IMR-90 (cell line): ENCODE results near the gene CDK18. TPM values are rescaled to one million over a fixed set of nuclear protein-coding genes. Genes with fewer than 3 reads are reported as not detected.
"Not testable (repeated sequence)": the region's sequence is repeated elsewhere in the genome, so short reads cannot be mapped to it uniquely, and the experiment has no call there.

Experiments
- ATAC-seq: fragments of 200-7000 bp; cut with Tn5 transposase; 2 replicates; pipeline ENCODE4 v1.9.1; 2020; ENCODE audit warnings: low read depth, mild to moderate bottlenecking, moderate library complexity
- BruUV-seq: library from RNA; stranded (reverse); fragments of 400-500 nt; replicated peaks from 2 replicates; lab custom pipeline; 2021; lab: Mats Ljungman, UMichigan
- CTCF ChIA-PET: fragments of 300-600 bp; formaldehyde crosslinking; extraction: SDS; loops from one replicate; lab custom pipeline; 2021; ENCODE audit warnings: antibody characterized with exemption; lab: Yijun Ruan, JAX
- POLR2A ChIA-PET: fragments of 300-600 bp; sonication (Branson Sonifier 250); formaldehyde crosslinking; loops from one replicate; lab custom pipeline; 2022; ENCODE audit warnings: antibody characterized with exemption; ENCODE audit not compliant: unreplicated experiment; lab: Charles Lee
- DNase-seq: peaks from one replicate; pipeline ENCODE4 v3.0.0; 2013
- H2AFZ ChIP-seq: replicated peaks from 2 replicates; pipeline ENCODE3; 2013; ENCODE audit warnings: low read length, mild to moderate bottlenecking; ENCODE audit not compliant: poor library complexity
- H2AK5ac ChIP-seq: 2 replicates; pipeline ENCODE4 v1.6.1; 2013; ENCODE audit warnings: low read depth, low read length, inconsistent platforms
- H2AK9ac ChIP-seq: replicated peaks from 2 replicates; pipeline ENCODE3; 2013; ENCODE audit warnings: mild to moderate bottlenecking, low read depth, low read length, moderate library complexity; ENCODE audit not compliant: poor library complexity
- H2BK120ac ChIP-seq: 2 replicates; pipeline ENCODE4 v1.6.1; 2013; ENCODE audit warnings: low read depth, low read length, inconsistent platforms
- H2BK15ac ChIP-seq: 3 replicates; pipeline ENCODE4 v1.6.1; 2013; ENCODE audit warnings: low read depth, low read length, inconsistent platforms
- H2BK20ac ChIP-seq: 2 replicates; pipeline ENCODE4 v1.6.1; 2013; ENCODE audit warnings: low read depth, mild to moderate bottlenecking, inconsistent platforms, low read length, moderate library complexity
- H2BK5ac ChIP-seq: 2 replicates; pipeline ENCODE4 v1.6.1; 2013; ENCODE audit warnings: mild to moderate bottlenecking, low read depth, low read length, inconsistent platforms; ENCODE audit not compliant: poor library complexity, severe bottlenecking
- H3K14ac ChIP-seq: replicated peaks from 2 replicates; pipeline ENCODE4 v1.6.1; 2013; ENCODE audit warnings: low read depth, low read length, inconsistent platforms
- H3K18ac ChIP-seq: 2 replicates; pipeline ENCODE4 v1.6.1; 2013; ENCODE audit warnings: low read depth, low read length, control low read depth
- H3K23ac ChIP-seq: 2 replicates; pipeline ENCODE4 v1.6.1; 2013; ENCODE audit warnings: low read depth, low read length, inconsistent platforms
- H3K27ac ChIP-seq: 2 replicates; pipeline ENCODE4 v1.5.1; 2013; ENCODE audit warnings: mild to moderate bottlenecking, control low read depth, low read length; ENCODE audit not compliant: insufficient read depth
- H3K27me3 ChIP-seq: 2 replicates; pipeline ENCODE4 v1.6.1; 2013; ENCODE audit warnings: low read length; ENCODE audit not compliant: control insufficient read depth, insufficient read depth
- H3K36me3 ChIP-seq: 2 replicates; pipeline ENCODE4 v1.6.1; 2013; ENCODE audit warnings: low read length, mixed read lengths; ENCODE audit not compliant: control insufficient read depth, insufficient read depth
- H3K4ac ChIP-seq: 2 replicates; pipeline ENCODE4 v1.6.1; 2013; ENCODE audit warnings: low read depth, low read length, inconsistent platforms
- H3K4me1 ChIP-seq: 2 replicates; pipeline ENCODE4 v1.6.1; 2013; ENCODE audit warnings: low read length, mixed read lengths; ENCODE audit not compliant: control insufficient read depth, insufficient read depth
- H3K4me2 ChIP-seq: 2 replicates; pipeline ENCODE4 v1.6.1; 2013; ENCODE audit warnings: low read depth, mild to moderate bottlenecking, control low read depth, low read length, moderate library complexity
- H3K4me3 ChIP-seq: 2 replicates; pipeline ENCODE4 v1.5.1; 2013; ENCODE audit warnings: low read depth, mild to moderate bottlenecking, control low read depth, low read length, moderate library complexity; ENCODE audit not compliant: insufficient read depth
- H3K56ac ChIP-seq: 2 replicates; pipeline ENCODE4 v1.6.1; 2013; ENCODE audit warnings: low read length, inconsistent platforms; ENCODE audit not compliant: insufficient read depth; ENCODE audit errors: extremely low read depth
- H3K79me1 ChIP-seq, 2 experiments: 2 replicates each; pipeline ENCODE4 v1.6.1; 2013; ENCODE audit warnings: low read length in 2 of 2, inconsistent platforms in 1 of 2, low read depth in 1 of 2
- H3K9ac ChIP-seq: 2 replicates; pipeline ENCODE4 v1.6.1; 2013; ENCODE audit warnings: low read depth, low read length, control low read depth
- H3K9me1 ChIP-seq: 2 replicates; pipeline ENCODE4 v1.6.1; 2013; ENCODE audit warnings: low read length, inconsistent platforms; ENCODE audit not compliant: insufficient read depth
- H3K9me3 ChIP-seq: 2 replicates; pipeline ENCODE4 v1.6.1; 2013; ENCODE audit warnings: low read length; ENCODE audit not compliant: control insufficient read depth, insufficient read depth
- H4K20me1 ChIP-seq: 2 replicates; pipeline ENCODE4 v1.6.1; 2013; ENCODE audit warnings: low read length, inconsistent platforms; ENCODE audit not compliant: insufficient read depth
- H4K5ac ChIP-seq: 2 replicates; pipeline ENCODE4 v1.6.1; 2013; ENCODE audit warnings: mild to moderate bottlenecking, low read depth, low read length, control low read depth
- H4K8ac ChIP-seq, 2 experiments: 2 replicates each; pipeline ENCODE4 v1.6.1; 2013; ENCODE audit warnings: low read depth in 2 of 2, low read length in 2 of 2, control low read depth in 1 of 2, inconsistent platforms in 1 of 2
- H4K91ac ChIP-seq: 2 replicates; pipeline ENCODE4 v1.6.1; 2013; ENCODE audit warnings: low read depth, low read length, inconsistent platforms; ENCODE audit not compliant: insufficient read depth
- BHLHE40 ChIP-seq: fragments of 150-350 bp; IDR thresholded peaks from 2 replicates; pipeline ENCODE4 v1.6.1; 2016; ENCODE audit warnings: mild to moderate bottlenecking, low read depth, low read length
- ELK1 ChIP-seq: fragments of 150-350 bp; IDR thresholded peaks from 2 replicates; pipeline ENCODE4 v1.6.1; 2016; ENCODE audit warnings: low read depth, mild to moderate bottlenecking, low read length, moderate library complexity, borderline replicate concordance
- USF2 ChIP-seq: fragments of 150-350 bp; IDR thresholded peaks from 2 replicates; pipeline ENCODE4 v1.6.1; 2017; ENCODE audit warnings: mild to moderate bottlenecking, antibody characterized with exemption, low read length, low read depth
- WGBS, 2 experiments: methylation state at CpG; one replicate each; pipeline versions ENCODE4 v1.1.5 to v1.1.7; 2013; ENCODE audit warnings: missing lambda C conversion rate in 2 of 2; ENCODE audit not compliant: insufficient read length in 1 of 2; ENCODE audit errors: extremely low coverage in 2 of 2; 5-methylcytosine and 5-hydroxymethylcytosine counted together
- dilution Hi-C: fragments of 300-500 bp; cut with HindIII; formaldehyde crosslinking; loops from one replicate; pipeline ENCODE4 v1.14.3; 2018; ENCODE audit warnings: low sequenced_read_pairs; ENCODE audit not compliant: unreplicated experiment
- in situ Hi-C: fragments of 300-500 bp; cut with MboI; formaldehyde crosslinking; loops from 3 replicates; pipeline ENCODE4 v1.14.3; 2019; ENCODE audit warnings: low sequenced_read_pairs, inconsistent platforms, mixed read lengths
- intact Hi-C: fragments of 100-400 bp; cut with micrococcal nuclease; formaldehyde crosslinking; loops from 2 replicates; pipeline ENCODE4 v1.10.0; 2022
- polyA plus RNA-seq, 3 experiments: library from polyadenylated mRNA; depleted of rRNA; stranded (reverse); fragments of >200 nt; gene quantifications; 2 replicates each; pipeline ENCODE4 v1.2.3, GENCODE V29; 2012; ENCODE audit warnings: low replicate concordance in 1 of 3
- total RNA-seq: library from RNA; depleted of rRNA; stranded (reverse); fragments of >200 nt; gene quantifications from 2 replicates; pipeline ENCODE4 v1.2.3, GENCODE V29; 2012

Gene CDK18
- total and polyA plus RNA-seq, 2 of the 4 experiments (the other 2 are of a cell fraction): 0.18 to 0.48 TPM

GRCh38 chr1:205477759-205478247 lies 26.7 kb upstream of the CDK18 start:
- WGBS, 2 experiments: 72% methylated on average over 7 of the region's 12 CpGs; no CpG with 5 or more reads in 1 of the 2 experiments
- no peak overlapping the region for H4K91ac ChIP-seq
- H3K4me2 ChIP-seq: no peak overlapping the region
- H2AFZ ChIP-seq: peak overlapping the region; percentile 29
- H4K8ac ChIP-seq: no peak overlapping the region
- no peaks in the 10 kb centered on the region for H3K9me1 ChIP-seq
- H2AK5ac ChIP-seq: no peak overlapping the region
- H2BK5ac ChIP-seq: no peak overlapping the region
- no peak for ATAC-seq
- peaks cover 4% of the 10 kb centered on the region; the same call in 1 of the 2 replicates for H3K9me3 ChIP-seq
- peaks cover 35% of the 10 kb centered on the region for H3K27me3 ChIP-seq
- H3K27ac ChIP-seq: no peak overlapping the region
- no peak overlapping the region for H2AK9ac ChIP-seq
- TF ChIP-seq ELK1: no peak
- TF ChIP-seq BHLHE40: no peak
- TF ChIP-seq USF2: no peak
- H3K14ac ChIP-seq: no peak overlapping the region
- DNase-seq: peak; percentile 33
- no peak overlapping the region for H2BK120ac ChIP-seq
- H3K4me1 ChIP-seq: no peaks in the 10 kb centered on the region
- H3K4ac ChIP-seq: no peak overlapping the region
- H2BK20ac ChIP-seq: no peak overlapping the region
- H3K79me1 ChIP-seq: no peaks in the 10 kb centered on the region
- H3K23ac ChIP-seq: no peak overlapping the region
- intact Hi-C loops: no loop called here
- dilution Hi-C loops: no loop called here
- H2BK15ac ChIP-seq: no peak overlapping the region
- H3K9ac ChIP-seq: no peak overlapping the region
- no peak overlapping the region for H3K18ac ChIP-seq
- ChIA-PET POLR2A (interaction anchor here (0.5 kb wide), 1 partner anchor 58 kb away, joined by 5 read pairs; no protein-coding TSS in a partner anchor), CTCF (interaction anchor here (0.5 to 3.0 kb wide), 5 partner anchors 8 to 262 kb away, joined by 3 to 12 read pairs (median 3); no protein-coding TSS in a partner anchor)
- no peak overlapping the region for H3K56ac ChIP-seq
- no peaks in the 10 kb centered on the region for H3K36me3 ChIP-seq
- in situ Hi-C loops: no loop called here
- BruUV-seq: no TSS peak
- H4K5ac ChIP-seq: no peak overlapping the region
- H3K4me3 ChIP-seq: no peak overlapping the region
- H4K20me1 ChIP-seq: no peaks in the 10 kb centered on the region

GRCh38 chr1:205478985-205479384 lies 25.5 kb upstream of the CDK18 start:
- H4K91ac ChIP-seq, H2AK9ac ChIP-seq, H2BK15ac ChIP-seq, H2BK120ac ChIP-seq, H3K9me3 ChIP-seq, H4K8ac ChIP-seq, DNase-seq, dilution Hi-C loops, H3K4ac ChIP-seq, H3K4me1 ChIP-seq, H3K4me2 ChIP-seq, in situ Hi-C loops, H3K36me3 ChIP-seq, H2AK5ac ChIP-seq, ATAC-seq, H3K4me3 ChIP-seq, H2BK20ac ChIP-seq, H4K5ac ChIP-seq, H3K56ac ChIP-seq, BruUV-seq, H4K20me1 ChIP-seq, H2BK5ac ChIP-seq, intact Hi-C loops, H3K27ac ChIP-seq, H2AFZ ChIP-seq, H3K18ac ChIP-seq, H3K9me1 ChIP-seq, H3K14ac ChIP-seq, H3K79me1 ChIP-seq, H3K9ac ChIP-seq, H3K23ac ChIP-seq: not testable (repeated sequence)
- ChIA-PET POLR2A (interaction anchor here (0.7 kb wide), 1 partner anchor 125 kb away, joined by 4 read pairs; no protein-coding TSS in a partner anchor), CTCF (interaction anchor here (0.7 to 3.0 kb wide), 2 partner anchors 9 to 142 kb away, joined by 3 to 12 read pairs; no protein-coding TSS in a partner anchor)
- H3K27me3 ChIP-seq: peaks cover 40% of the 10 kb centered on the region
- no CpG with 5 or more reads among the region's 2 CpGs for WGBS, 2 experiments
